ENCODE data around the gene TTC13. TPM values are rescaled to one million over a fixed set of nuclear protein-coding genes. Genes with fewer than 3 reads are reported as not detected.
A peak's percentile ranks its signal among the peaks of the same experiment; 100 is the strongest.

The TTC13 gene
- total RNA-seq, 1 donor from 2014 or later, result 23.8 TPM

DNA sequence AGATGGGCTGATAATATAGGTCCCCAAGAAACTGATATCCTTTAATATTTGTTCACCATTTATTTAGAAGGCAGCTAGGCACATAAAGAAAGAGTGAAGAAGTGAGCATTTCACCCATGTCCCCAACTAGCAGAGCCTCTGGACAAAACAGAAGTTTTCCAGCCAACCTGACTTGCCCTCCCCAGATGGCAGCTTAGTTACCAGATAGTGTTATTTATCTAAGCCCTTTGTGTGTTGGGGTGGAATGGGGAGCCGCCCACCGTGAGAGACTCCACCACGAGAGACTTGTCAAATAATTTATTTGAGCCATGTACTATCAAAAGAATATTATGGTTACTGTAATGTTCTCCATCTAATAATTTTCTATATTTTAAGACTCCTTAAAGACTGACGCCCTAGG, 55.5 kb downstream of the TTC13 start:
- H3K9me3 Mint-ChIP-seq, result no peaks in the 10 kb centered on the region
- H3K36me3 Mint-ChIP-seq (ENCODE audit: low read depth), result peaks cover 59% of the 10 kb centered on the region
- no peaks in the 10 kb centered on the region for H3K4me1 Mint-ChIP-seq
- H3K27me3 Mint-ChIP-seq, result no peaks in the 10 kb centered on the region
- no peak overlapping the region for H3K4me3 Mint-ChIP-seq
- no peak overlapping the region for H3K27ac Mint-ChIP-seq
- intact Hi-C loops (cut with micrococcal nuclease), result no loop called here
- no peak for DNase-seq

DNA sequence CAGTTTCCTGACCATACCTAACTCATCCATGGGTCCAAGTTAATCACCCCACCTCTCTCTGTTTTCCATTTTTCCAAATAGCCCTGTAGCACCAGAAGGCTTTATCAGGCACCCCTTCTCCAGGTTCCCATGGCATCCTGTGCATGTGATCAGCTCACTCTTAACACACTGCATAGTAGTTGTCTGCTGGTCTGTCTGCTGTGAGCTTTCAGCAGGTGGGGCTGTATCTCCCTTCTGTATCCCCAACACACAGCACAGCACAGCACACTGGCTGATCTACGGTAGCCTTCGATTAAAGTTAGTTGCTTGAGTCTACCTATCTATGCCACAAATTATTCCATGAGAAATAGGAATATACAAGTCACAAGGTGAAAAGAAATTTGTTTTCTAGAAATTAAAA, 56.0 kb downstream of the TTC13 start:
- H3K9me3 Mint-ChIP-seq, result no peaks in the 10 kb centered on the region
- peaks cover 56% of the 10 kb centered on the region for H3K36me3 Mint-ChIP-seq (ENCODE audit: low read depth)
- no peaks in the 10 kb centered on the region for H3K27me3 Mint-ChIP-seq
- H3K4me1 Mint-ChIP-seq, result no peaks in the 10 kb centered on the region
- H3K27ac Mint-ChIP-seq, result no peak overlapping the region
- intact Hi-C loops (cut with micrococcal nuclease), result no loop called here
- DNase-seq, result no peak
- no peak overlapping the region for H3K4me3 Mint-ChIP-seq

DNA sequence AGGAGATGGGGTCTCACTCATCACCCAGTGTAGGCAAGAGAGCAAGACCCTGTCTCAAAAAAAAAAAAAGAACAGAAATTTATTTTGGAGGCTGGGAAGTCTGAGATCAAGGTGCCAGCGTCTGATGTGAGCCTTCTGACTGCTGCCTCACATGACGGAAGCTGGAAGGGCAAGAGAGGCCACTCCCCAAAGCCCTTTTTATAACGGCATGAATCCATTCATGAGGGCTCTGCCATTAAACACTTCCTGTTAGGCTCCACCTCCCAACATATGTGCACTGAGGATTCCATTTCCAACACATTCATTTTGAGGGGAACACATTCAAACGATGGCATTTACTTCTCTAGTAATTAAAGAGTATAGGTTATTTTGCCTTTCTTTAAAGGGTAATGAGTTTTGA, 59.5 kb downstream of the TTC13 start:
- H3K36me3 Mint-ChIP-seq (ENCODE audit: low read depth), result peaks cover 33% of the 10 kb centered on the region
- H3K4me3 Mint-ChIP-seq, result no peak overlapping the region

DNA sequence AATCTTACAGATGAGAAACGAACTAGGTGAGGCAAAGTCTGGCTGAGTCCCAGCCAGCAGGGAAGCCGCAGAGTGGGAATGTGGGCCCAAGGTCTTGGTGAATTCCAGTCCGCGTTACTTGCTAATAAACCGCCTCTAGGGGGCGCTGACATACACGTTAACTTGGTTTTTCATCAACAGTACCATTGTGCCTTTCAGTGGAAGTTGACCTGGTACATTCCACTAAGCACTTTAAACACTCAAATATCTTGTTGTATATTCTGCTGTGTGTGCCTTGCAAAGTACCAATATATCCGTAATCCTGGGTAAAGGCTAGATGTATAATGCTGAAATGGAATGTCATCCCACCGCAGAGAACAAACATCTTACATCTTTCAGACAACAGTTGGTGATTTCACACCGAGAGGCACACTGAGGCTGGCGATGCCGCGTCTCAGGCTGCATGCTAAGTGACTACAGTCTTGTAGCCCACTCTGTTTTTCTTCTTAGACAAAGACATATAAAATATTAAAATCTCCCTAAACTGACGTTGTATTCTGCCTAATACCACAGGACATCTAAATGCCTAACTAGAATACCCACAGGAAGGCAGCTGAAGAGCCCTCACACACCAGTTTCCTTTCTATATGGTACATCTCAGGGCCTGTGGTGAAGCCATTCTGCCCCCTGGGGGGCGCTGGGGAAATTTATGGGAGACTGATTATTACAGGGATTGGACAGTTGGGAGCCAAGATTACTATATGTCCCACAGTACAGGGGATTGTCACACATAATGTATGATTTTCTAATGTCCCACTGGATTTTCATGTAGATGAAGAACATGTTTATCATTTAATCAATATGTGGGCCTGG, 61.2 kb downstream of the TTC13 start:
- H3K36me3 Mint-ChIP-seq (ENCODE audit: low read depth), result peaks cover 28% of the 10 kb centered on the region
- H3K9me3 Mint-ChIP-seq, result no peaks in the 10 kb centered on the region
- no peaks in the 10 kb centered on the region for H3K27me3 Mint-ChIP-seq
- no peak overlapping the region for H3K4me3 Mint-ChIP-seq
- intact Hi-C loops (cut with micrococcal nuclease), result loop anchor here (1.0 kb wide), 4 partner anchors 62 to 324 kb away; partner anchors contain the start of genes ARV1 and GNPAT
- DNase-seq, result peak; percentile 91
- peaks cover 7% of the 10 kb centered on the region for H3K4me1 Mint-ChIP-seq
- H3K27ac Mint-ChIP-seq, result no peak overlapping the region

More for the DNA sequence above, 59.5 kb downstream of the TTC13 start:
- intact Hi-C loops (cut with micrococcal nuclease), result no loop called here
- H3K27ac Mint-ChIP-seq, result no peak overlapping the region
- H3K27me3 Mint-ChIP-seq, result no peaks in the 10 kb centered on the region
- no peak for DNase-seq
- H3K9me3 Mint-ChIP-seq, result no peaks in the 10 kb centered on the region
- H3K4me1 Mint-ChIP-seq, result peaks cover 7% of the 10 kb centered on the region

DNA sequence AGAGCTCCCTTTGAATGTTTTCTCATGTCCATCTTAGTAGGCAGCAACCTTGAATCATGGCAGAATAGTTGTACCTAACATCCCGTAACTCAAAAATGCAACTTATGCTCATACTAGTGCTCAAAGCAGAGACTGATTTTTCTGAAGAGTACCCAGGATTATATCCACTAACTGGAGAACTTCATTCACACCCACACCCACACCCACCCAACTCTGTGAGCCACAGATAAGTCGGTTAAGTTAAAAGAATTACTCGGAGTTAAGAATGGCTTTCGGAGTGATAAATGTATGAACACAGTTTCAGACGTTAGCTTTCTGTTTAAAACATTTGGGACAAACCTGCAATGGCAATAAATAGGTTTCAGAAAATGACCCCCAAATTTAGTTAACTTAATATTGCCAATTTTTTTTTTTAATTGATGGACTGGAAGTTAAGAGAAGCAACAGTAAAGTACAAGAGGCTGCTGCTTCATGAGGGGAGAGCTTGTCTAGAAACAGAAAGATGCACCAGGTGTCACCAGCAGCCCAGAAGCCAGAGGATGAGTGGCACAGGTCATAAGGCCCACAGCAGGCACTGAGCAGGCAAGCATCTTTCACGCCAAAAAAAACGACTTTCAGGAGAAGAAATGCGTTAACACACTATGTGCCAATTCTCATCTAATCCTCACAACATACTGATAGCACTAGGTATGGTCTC, 61.9 kb downstream of the TTC13 start:
- H3K27ac Mint-ChIP-seq, result no peak overlapping the region
- peaks cover 7% of the 10 kb centered on the region for H3K4me1 Mint-ChIP-seq
- no peaks in the 10 kb centered on the region for H3K9me3 Mint-ChIP-seq
- H3K36me3 Mint-ChIP-seq (ENCODE audit: low read depth), result peaks cover 24% of the 10 kb centered on the region
- no peak for DNase-seq
- H3K27me3 Mint-ChIP-seq, result no peaks in the 10 kb centered on the region
- intact Hi-C loops (cut with micrococcal nuclease), result loop anchor here (1.0 kb wide), 4 partner anchors 63 to 325 kb away; partner anchors contain the start of genes ARV1 and GNPAT
- H3K4me3 Mint-ChIP-seq, result no peak overlapping the region

DNA sequence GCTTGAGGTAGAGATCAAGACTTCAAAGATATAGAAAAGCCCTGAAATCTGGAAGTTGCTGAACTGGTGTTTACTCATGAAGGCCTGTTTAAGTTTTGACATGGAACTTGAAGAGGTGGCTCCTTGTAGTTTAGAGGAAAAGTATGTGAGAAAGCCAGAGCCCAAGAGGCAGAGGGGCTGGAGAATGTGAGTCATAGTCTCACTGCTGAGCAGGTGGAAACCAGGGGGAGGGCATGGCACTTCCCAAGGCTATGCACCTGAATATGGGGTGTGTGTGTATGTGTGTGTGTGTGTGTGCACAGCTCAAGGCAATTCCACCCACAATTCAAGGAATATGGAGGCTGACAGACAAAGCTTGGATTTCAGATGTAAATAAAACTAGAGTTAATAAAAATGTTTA, 63.6 kb downstream of the TTC13 start:
- Mint-ChIP-seq H3K27me3 (no peaks in the 10 kb centered on the region), H3K9me3 (no peaks in the 10 kb centered on the region), H3K36me3 (ENCODE audit: low read depth) (peaks cover 20% of the 10 kb centered on the region), H3K4me1 (peaks cover 7% of the 10 kb centered on the region), H3K27ac (peak overlapping the region; percentile 7), H3K4me3 (no peak overlapping the region)
- DNase-seq, result no peak
- intact Hi-C loops (cut with micrococcal nuclease), result no loop called here

DNA sequence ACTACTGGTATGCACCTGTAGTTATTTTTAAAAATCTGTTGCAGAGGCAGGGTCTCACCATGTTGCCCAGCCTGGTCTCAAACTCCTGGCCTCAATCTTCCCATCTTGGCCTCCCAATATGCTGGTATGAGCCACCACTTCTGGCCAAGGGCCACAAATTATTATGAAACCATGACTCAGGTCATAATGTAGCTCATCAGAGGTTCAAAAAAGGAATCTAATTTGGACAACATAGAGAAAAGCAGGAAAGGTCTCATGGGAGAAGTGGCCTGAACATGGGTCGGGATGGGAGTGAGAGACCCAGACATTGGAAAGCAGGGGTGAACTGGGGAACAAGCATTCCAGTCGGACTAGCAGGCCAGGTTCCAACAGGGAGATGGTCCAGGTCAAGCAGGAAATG, 65.2 kb downstream of the TTC13 start:
- peaks cover 17% of the 10 kb centered on the region for H3K36me3 Mint-ChIP-seq (ENCODE audit: low read depth)

DNA sequence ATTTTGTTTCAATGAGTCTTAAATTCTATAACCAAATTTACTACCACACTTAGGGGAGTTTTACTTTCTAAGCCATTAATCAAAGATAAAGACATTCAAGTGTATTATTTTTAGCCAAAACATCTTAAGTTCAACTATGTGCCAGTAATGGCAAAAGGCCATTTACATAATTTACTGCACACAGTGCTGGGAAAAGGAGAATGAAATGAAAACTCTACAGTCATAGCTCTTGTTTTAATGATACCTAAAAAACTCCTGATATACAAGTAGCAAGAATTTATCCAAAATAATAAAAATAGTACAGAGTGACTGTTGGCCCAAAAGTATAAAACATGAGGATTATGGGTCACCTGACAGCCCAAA, 67.9 kb downstream of the TTC13 start:
- H3K27ac Mint-ChIP-seq, result no peak overlapping the region
- no peak overlapping the region for H3K4me3 Mint-ChIP-seq
- H3K4me1 Mint-ChIP-seq, result peaks cover 6% of the 10 kb centered on the region
- no peaks in the 10 kb centered on the region for H3K9me3 Mint-ChIP-seq
- intact Hi-C loops (cut with micrococcal nuclease), result no loop called here
- H3K27me3 Mint-ChIP-seq, result no peaks in the 10 kb centered on the region
- peaks cover 26% of the 10 kb centered on the region for H3K36me3 Mint-ChIP-seq (ENCODE audit: low read depth)
- DNase-seq, result no peak

More for the DNA sequence above, 65.2 kb downstream of the TTC13 start:
- intact Hi-C loops (cut with micrococcal nuclease), result no loop called here
- H3K27ac Mint-ChIP-seq, result no peak overlapping the region
- no peaks in the 10 kb centered on the region for H3K27me3 Mint-ChIP-seq
- DNase-seq, result no peak
- H3K4me1 Mint-ChIP-seq, result peaks cover 7% of the 10 kb centered on the region
- H3K9me3 Mint-ChIP-seq, result no peaks in the 10 kb centered on the region
- no peak overlapping the region for H3K4me3 Mint-ChIP-seq

DNA sequence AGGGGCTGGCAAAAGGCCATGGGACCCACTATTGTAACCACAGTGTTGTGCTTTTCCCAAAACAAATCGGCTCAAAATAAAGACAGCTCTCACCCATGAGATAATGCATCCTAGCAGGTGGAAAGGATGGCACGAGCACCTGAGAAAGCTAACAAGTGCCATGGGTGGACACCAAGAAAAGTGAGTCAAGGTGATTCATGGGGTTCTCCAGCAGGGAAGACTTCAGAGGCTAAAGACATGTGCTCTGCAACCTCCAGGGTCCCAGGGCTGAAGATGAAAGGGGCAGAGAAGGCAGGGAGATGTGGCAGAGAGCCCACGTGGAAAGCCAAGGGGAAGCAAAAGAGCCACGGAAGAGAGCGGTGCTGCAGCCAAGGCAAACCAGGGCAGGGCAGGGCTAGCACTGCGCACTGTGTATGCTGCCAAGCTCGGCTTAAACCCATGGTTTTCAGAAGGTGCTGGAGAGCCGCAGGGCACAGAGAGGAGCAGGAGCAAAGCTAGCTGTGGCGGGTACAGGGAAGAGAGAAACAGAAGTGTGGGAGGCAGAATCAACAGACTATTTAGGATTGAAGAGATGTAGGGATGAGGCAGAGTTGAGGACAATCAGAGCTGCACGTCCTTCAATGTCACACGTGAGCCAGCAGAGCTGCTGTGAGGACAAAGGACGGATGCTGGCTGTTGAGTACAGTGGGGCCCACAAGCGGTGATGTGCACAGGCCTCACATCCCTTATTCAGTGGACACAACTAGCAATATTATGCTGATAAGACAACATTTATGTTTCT, 68.5 kb downstream of the TTC13 start:
- no peak for DNase-seq
- Mint-ChIP-seq H3K4me3 (no peak overlapping the region), H3K4me1 (peaks cover 6% of the 10 kb centered on the region), H3K36me3 (ENCODE audit: low read depth) (peaks cover 29% of the 10 kb centered on the region), H3K27me3 (no peaks in the 10 kb centered on the region), H3K9me3 (no peaks in the 10 kb centered on the region), H3K27ac (no peak overlapping the region)
- intact Hi-C loops (cut with micrococcal nuclease), result loop anchor here (1.0 kb wide), 1 partner anchor 24 kb away; no protein-coding TSS in a partner anchor

DNA sequence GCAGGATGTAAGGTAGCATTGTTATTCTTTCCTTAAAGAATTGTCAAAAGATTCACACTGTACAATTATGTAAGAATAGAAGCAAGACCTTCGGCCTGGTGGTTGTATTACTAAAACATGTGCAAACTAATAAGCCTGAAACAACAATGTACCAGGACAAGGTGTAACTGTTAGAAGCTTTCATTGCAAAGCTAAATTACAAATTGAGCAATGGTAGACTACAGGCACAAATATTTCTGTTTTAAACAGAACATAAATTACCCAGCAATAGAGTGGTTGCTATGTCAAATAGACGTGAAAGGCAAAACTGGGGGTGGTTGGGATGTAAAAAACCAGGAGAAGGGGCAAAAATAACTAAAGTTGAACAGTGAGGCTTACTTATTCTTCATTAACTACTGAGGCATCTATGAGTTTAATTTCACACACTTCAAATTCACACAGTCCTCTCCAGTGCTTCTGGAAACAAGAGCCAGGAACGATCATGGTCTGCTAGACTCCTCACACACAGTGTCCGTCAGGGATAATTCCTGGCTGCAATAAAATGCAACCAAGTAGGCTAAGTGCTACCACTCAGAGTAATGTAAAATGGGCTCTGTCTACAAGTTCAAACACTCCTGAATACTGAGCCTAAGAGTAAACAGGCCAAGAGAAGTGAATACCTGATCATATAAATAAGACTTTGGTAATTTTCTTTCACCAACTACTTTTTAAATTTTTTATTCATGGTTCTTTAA, 71.0 kb downstream of the TTC13 start:
- intact Hi-C loops (cut with micrococcal nuclease), result no loop called here
- H3K4me1 Mint-ChIP-seq, result peaks cover 4% of the 10 kb centered on the region
- no peaks in the 10 kb centered on the region for H3K27me3 Mint-ChIP-seq
- no peak overlapping the region for H3K27ac Mint-ChIP-seq
- H3K4me3 Mint-ChIP-seq, result no peak overlapping the region
- no peaks in the 10 kb centered on the region for H3K9me3 Mint-ChIP-seq
- DNase-seq, result no peak
- H3K36me3 Mint-ChIP-seq (ENCODE audit: low read depth), result peaks cover 30% of the 10 kb centered on the region

DNA sequence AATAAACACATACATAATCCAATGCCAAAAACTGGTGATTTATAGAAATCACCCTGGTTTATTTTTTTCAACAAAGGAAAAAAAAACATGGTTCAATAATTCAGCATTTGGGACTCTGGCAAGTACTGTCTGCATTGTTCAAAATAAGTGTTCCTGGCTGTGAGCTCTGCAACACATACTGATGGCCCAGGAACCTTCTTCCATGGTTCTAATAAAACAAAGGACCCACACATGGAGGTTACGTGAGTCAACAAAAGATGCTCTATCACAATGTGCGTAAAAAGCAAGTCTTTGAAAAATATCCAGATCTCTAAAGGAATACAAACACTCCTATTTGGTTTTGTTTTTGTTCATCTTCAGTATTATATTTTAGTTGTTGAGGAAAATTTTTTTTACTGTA, 72.4 kb downstream of the TTC13 start:
- Mint-ChIP-seq H3K27ac (no peak overlapping the region), H3K4me1 (peaks cover 4% of the 10 kb centered on the region), H3K9me3 (no peaks in the 10 kb centered on the region), H3K27me3 (no peaks in the 10 kb centered on the region), H3K36me3 (ENCODE audit: low read depth) (peaks cover 26% of the 10 kb centered on the region), H3K4me3 (no peak overlapping the region)
- intact Hi-C loops (cut with micrococcal nuclease), result no loop called here
- no peak for DNase-seq

DNA sequence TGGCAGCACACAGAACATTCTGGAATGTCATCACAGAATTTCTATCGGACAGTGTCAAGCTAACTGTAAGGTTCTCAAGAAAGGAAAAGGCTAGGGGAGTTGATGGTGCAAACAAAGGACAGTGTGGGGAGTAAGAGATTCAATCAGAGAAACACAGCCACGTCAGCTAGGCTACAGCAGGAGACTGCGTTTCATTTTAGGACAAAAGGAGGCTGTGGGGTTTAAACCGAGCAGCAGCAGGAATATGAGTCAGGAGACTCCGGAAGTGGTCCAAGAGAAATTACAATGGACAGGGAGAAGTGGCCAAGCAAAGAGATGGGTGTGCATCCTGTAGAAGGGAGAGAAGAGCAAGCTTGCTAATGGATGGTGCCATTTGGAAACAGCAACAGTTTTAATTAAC, 72.9 kb downstream of the TTC13 start:
- H3K9me3 Mint-ChIP-seq, result no peaks in the 10 kb centered on the region
- peaks cover 4% of the 10 kb centered on the region for H3K4me1 Mint-ChIP-seq
- H3K36me3 Mint-ChIP-seq (ENCODE audit: low read depth), result peaks cover 28% of the 10 kb centered on the region
- H3K4me3 Mint-ChIP-seq, result no peak overlapping the region
- no peak for DNase-seq
- intact Hi-C loops (cut with micrococcal nuclease), result no loop called here
- no peak overlapping the region for H3K27ac Mint-ChIP-seq
- H3K27me3 Mint-ChIP-seq, result no peaks in the 10 kb centered on the region

DNA sequence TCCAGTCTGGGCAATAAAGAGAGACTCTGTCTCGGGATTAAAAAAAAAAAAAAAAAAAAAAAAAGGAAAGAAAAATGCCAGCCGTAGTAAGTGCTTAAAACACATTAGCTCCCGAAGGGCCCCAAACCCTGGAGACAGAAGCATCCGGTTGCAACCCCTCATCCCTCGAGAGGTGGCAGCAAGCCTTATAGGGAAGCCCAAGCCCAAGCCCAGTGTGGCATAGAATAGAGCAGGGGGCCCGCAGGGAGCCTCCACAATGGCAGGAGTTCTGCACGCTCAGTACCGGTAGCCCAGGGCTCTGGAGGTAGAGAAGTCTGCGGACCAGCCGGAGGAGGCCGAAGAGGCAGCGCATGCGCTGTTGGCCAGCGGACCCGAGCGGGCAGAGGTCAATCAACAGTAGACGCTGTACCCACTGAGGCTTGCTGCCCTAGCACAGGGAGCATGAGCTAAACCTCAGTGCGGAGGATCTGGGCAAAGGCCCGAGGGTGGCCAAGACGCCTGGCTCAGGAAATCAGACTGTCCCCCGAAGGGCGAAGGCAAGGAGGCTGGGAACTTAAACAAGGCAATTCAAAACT, 76.2 kb downstream of the TTC13 start:
- H3K27ac Mint-ChIP-seq, result no peak overlapping the region
- H3K4me3 Mint-ChIP-seq, result no peak overlapping the region
- peaks cover 4% of the 10 kb centered on the region for H3K4me1 Mint-ChIP-seq
- no peaks in the 10 kb centered on the region for H3K27me3 Mint-ChIP-seq
- H3K36me3 Mint-ChIP-seq (ENCODE audit: low read depth), result peaks cover 14% of the 10 kb centered on the region
- no peak for DNase-seq
- intact Hi-C loops (cut with micrococcal nuclease), result no loop called here
- H3K9me3 Mint-ChIP-seq, result no peaks in the 10 kb centered on the region

Data from activated CD4-positive, alpha-beta T cell treated with anti-CD3 and anti-CD28 coated beads, Interleukin-2, amount 10 ng/mL, durations not matched to agents 24 days and 14 days (primary cell).